Endothelial cell of umbilical vein (primary cell): ENCODE results near the gene HSF2. TPM values are rescaled to one million over a fixed set of nuclear protein-coding genes. Genes with fewer than 3 reads are reported as not detected.

Experiments used
- BruUV-seq: library from RNA; stranded (reverse); fragments of 400-500 nt; replicated peaks from 2 replicates; lab custom pipeline; 2021; lab: Mats Ljungman, UMichigan
- CTCF ChIA-PET: fragments of 300-600, 350-600 bp; sonication (Branson Sonifier 250); formaldehyde crosslinking; loops from one replicate; lab custom pipeline; 2021; ENCODE audit warnings: antibody characterized with exemption, inconsistent platforms; lab: Charles Lee
- POLR2A ChIA-PET: fragments of 300-600, 350-600 bp; sonication (Branson Sonifier 250); formaldehyde crosslinking; loops from one replicate; lab custom pipeline; 2021; ENCODE audit warnings: antibody characterized with exemption, inconsistent platforms; lab: Charles Lee
- DNase-seq: peaks from one replicate; pipeline ENCODE4 v3.0.0-alpha.2; 2011; ENCODE audit warnings: low read depth, low spot score
- FAIRE-seq: peaks from 2 replicates; lab custom pipeline; 2011; peaks lifted over from hg19 to GRCh38; lab: Jason Lieb, UNC
- H2AFZ ChIP-seq: 2 replicates; pipeline ENCODE4 v1.6.0; 2012; ENCODE audit warnings: low read depth, low read length, control low read depth, inconsistent platforms
- H3K27ac ChIP-seq: 2 replicates; pipeline ENCODE4 v1.5.1; 2011; ENCODE audit warnings: low read depth, mild to moderate bottlenecking, control low read depth, low read length, moderate library complexity; ENCODE audit not compliant: insufficient read depth
- H3K27me3 ChIP-seq, 2 experiments: 2 replicates each; pipeline versions ENCODE4 v1.6.0 to v1.6.1; 2011; ENCODE audit warnings: low read length in 2 of 2, mixed read lengths in 1 of 2; ENCODE audit not compliant: control insufficient read depth in 2 of 2, insufficient read depth in 2 of 2
- H3K36me3 ChIP-seq, 2 experiments: 2 replicates in 1 of 2; 3 replicates in 1 of 2; pipeline ENCODE4 v1.5.1; 2011; ENCODE audit warnings: low read length in 2 of 2, mild to moderate bottlenecking in 1 of 2, moderate library complexity in 1 of 2; ENCODE audit not compliant: control insufficient read depth in 2 of 2, insufficient read depth in 2 of 2; ENCODE audit errors: extremely low read depth in 1 of 2
- H3K4me1 ChIP-seq: 3 replicates; pipeline ENCODE4 v1.5.1; 2011; ENCODE audit warnings: mild to moderate bottlenecking, low read length; ENCODE audit not compliant: control insufficient read depth, insufficient read depth; ENCODE audit errors: extremely low read depth
- H3K4me2 ChIP-seq: 2 replicates; pipeline ENCODE4 v1.6.1; 2011; ENCODE audit warnings: low read length, control low read depth, mixed read lengths; ENCODE audit not compliant: insufficient read depth
- H3K4me3 ChIP-seq, 3 experiments: fragments of 200-600 bp in 1 of 3; sonication (generic), shearing (Covaris generic) in 1 of 3; replicated peaks in 1 of 3; 2 replicates each; pipeline ENCODE4 v1.5.1; 2011 to 2016; ENCODE audit warnings: control low read depth in 3 of 3, low read length in 3 of 3, mild to moderate bottlenecking in 2 of 3, inconsistent platforms in 1 of 3, low read depth in 1 of 3, moderate library complexity in 1 of 3; ENCODE audit not compliant: insufficient read depth in 1 of 3
- H3K79me2 ChIP-seq: 2 replicates; pipeline ENCODE4 v1.6.0; 2012; ENCODE audit warnings: low read length, inconsistent platforms; ENCODE audit not compliant: control insufficient read depth, insufficient read depth
- H3K9ac ChIP-seq: replicated peaks from 2 replicates; pipeline ENCODE3; 2011; ENCODE audit warnings: low read length, control low read depth; ENCODE audit not compliant: insufficient read depth; ENCODE audit errors: extremely low read depth
- H3K9me1 ChIP-seq: replicated peaks from 3 replicates; pipeline ENCODE4 v1.6.0; 2011; ENCODE audit warnings: mild to moderate bottlenecking, low read length; ENCODE audit not compliant: control insufficient read depth, insufficient read depth; ENCODE audit errors: extremely low read depth
- H3K9me3 ChIP-seq: replicated peaks from 2 replicates; pipeline ENCODE4 v1.5.1; 2012; ENCODE audit warnings: low read length, inconsistent platforms; ENCODE audit not compliant: control insufficient read depth, insufficient read depth
- H4K20me1 ChIP-seq: replicated peaks from 2 replicates; pipeline ENCODE3; 2011; ENCODE audit warnings: mild to moderate bottlenecking, low read length; ENCODE audit not compliant: control insufficient read depth, insufficient read depth; ENCODE audit errors: extremely low read depth
- EZH2 ChIP-seq: IDR thresholded peaks from 2 replicates; pipeline ENCODE4 v1.6.1; 2012; ENCODE audit warnings: borderline replicate concordance, low read depth, mild to moderate bottlenecking, moderate library complexity, low read length, inconsistent platforms; ENCODE audit not compliant: severe bottlenecking
- FOS ChIP-seq: IDR thresholded peaks from 2 replicates; pipeline ENCODE4 v1.6.1; 2011; ENCODE audit warnings: mild to moderate bottlenecking, low read length, moderate library complexity, borderline replicate concordance; ENCODE audit not compliant: insufficient read depth
- GATA2 ChIP-seq: IDR thresholded peaks from 2 replicates; pipeline ENCODE4 v1.7.0; 2011; ENCODE audit warnings: low read depth, mild to moderate bottlenecking, moderate library complexity, mixed read lengths, low read length; ENCODE audit not compliant: insufficient read length, insufficient read depth
- JUN ChIP-seq: IDR thresholded peaks from 2 replicates; pipeline ENCODE4 v1.6.1; 2011; ENCODE audit warnings: borderline replicate concordance, low read depth; ENCODE audit not compliant: insufficient read length, insufficient read depth
- MYC ChIP-seq: IDR thresholded peaks from one replicate; pipeline ENCODE4 v1.6.1; 2011; ENCODE audit warnings: mild to moderate bottlenecking, low read depth, low read length
- POLR2A ChIP-seq: IDR thresholded peaks from 2 replicates; pipeline ENCODE4 v1.6.1; 2012; ENCODE audit warnings: low read depth, mild to moderate bottlenecking, control low read depth, low read length
- POLR2AphosphoS5 ChIP-seq: IDR thresholded peaks from 2 replicates; pipeline ENCODE4 v1.6.1; 2012; ENCODE audit warnings: low read depth, mild to moderate bottlenecking, control low read depth, low read length, moderate library complexity; ENCODE audit not compliant: insufficient read depth
- dilution Hi-C: fragments of 300-500 bp; cut with MboI; formaldehyde crosslinking; loops from one replicate; pipeline ENCODE4 v1.15.0; 2019; ENCODE audit warnings: low sequenced_read_pairs; ENCODE audit not compliant: extremely low pct_ligation_motif_present
- intact Hi-C: fragments of 100-400 bp; cut with micrococcal nuclease; formaldehyde crosslinking; loops from one replicate; pipeline ENCODE4 v1.10.0; 2022
- polyA plus RNA-seq, 4 experiments: library from polyadenylated mRNA; depleted of rRNA in 3 of 4; stranded (reverse) in 3 of 4; unstranded in 1 of 4; fragments of >200 nt; gene quantifications; 2 replicates each; pipeline versions ENCODE4 v1.2.1 to v1.2.3, GENCODE V29; 2011 to 2012; ENCODE audit warnings: missing spikeins in 1 of 4
- total RNA-seq: library from RNA; stranded (reverse); gene quantifications from 2 replicates; pipeline ENCODE4 v1.2.3, GENCODE V29; 2021
- TF ChIP-seq, protein P1 (sequence below), 2 donors: IDR thresholded peaks; 1 replicate in 1 of 2; 2 replicates in 1 of 2; pipeline ENCODE4 v1.5.1; 2011; ENCODE audit warnings: low read length in 2 of 2, mild to moderate bottlenecking in 2 of 2, moderate library complexity in 2 of 2, control low read depth in 1 of 2, inconsistent platforms in 1 of 2, low read depth in 1 of 2; ENCODE audit not compliant: insufficient read depth in 1 of 2; ENCODE audit errors: extremely low read depth in 1 of 2
- TF ChIP-seq, protein P2 (sequence below): IDR thresholded peaks from 2 replicates; pipeline ENCODE4 v1.6.1; 2011; ENCODE audit not compliant: insufficient read depth, insufficient read length

Gene HSF2
- total and polyA plus RNA-seq, 2 donors (not counting 3 experiments of a cell fraction or from before 2014, with no cell fraction given), result 8.0 to 13.3 TPM

DNA sequence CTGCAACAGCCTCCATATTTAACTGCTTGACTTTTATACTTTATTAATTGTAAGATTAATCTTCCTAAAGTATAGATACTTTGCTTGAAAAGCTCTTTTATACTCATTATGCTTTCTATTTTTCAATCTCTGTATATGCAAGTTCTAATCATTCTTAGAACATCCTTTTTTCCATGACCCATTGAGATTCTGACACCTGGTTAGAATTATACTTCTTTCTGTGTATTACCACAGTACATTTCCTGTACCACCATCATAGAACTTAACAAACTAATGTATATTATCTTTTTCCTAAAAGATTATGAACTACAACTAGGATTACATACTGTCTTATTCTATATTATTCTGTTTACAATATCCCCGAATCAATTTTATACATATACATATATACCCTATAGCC lies 58.6 kb downstream of the HSF2 start:
- FAIRE-seq (no peak), DNase-seq (no peak)
- Histone ChIP-seq H3K4me1 (no peaks in the 10 kb centered on the region), H3K9me1 (no peaks in the 10 kb centered on the region), H3K27me3 (no peaks in the 10 kb centered on the region), H3K9me3 (no peaks in the 10 kb centered on the region), H3K79me2 (peaks cover 54% of the 10 kb centered on the region), H3K4me2 (no peak overlapping the region), H2AFZ (no peak overlapping the region), H4K20me1 (peaks cover 16% of the 10 kb centered on the region), H3K4me3 (no peak overlapping the region), H3K36me3 (peaks cover 6 to 12% of the 10 kb centered on the region in 2 experiments), H3K27ac (no peak overlapping the region), H3K9ac (no peak overlapping the region)
- CTCF ChIA-PET, result no interaction called here
- BruUV-seq, result no TSS peak
- no peak for TF ChIP-seq JUN
- TF ChIP-seq GATA2, result no peak
- TF ChIP-seq POLR2A, result no peak
- TF ChIP-seq, protein P1, sequence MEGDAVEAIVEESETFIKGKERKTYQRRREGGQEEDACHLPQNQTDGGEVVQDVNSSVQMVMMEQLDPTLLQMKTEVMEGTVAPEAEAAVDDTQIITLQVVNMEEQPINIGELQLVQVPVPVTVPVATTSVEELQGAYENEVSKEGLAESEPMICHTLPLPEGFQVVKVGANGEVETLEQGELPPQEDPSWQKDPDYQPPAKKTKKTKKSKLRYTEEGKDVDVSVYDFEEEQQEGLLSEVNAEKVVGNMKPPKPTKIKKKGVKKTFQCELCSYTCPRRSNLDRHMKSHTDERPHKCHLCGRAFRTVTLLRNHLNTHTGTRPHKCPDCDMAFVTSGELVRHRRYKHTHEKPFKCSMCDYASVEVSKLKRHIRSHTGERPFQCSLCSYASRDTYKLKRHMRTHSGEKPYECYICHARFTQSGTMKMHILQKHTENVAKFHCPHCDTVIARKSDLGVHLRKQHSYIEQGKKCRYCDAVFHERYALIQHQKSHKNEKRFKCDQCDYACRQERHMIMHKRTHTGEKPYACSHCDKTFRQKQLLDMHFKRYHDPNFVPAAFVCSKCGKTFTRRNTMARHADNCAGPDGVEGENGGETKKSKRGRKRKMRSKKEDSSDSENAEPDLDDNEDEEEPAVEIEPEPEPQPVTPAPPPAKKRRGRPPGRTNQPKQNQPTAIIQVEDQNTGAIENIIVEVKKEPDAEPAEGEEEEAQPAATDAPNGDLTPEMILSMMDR (IDR thresholded peaks at IDR 0.05; ENCODE audit: extremely low read depth in 1 of 2, insufficient read depth in 1 of 2, low read depth in 1 of 2, low read length in 2 of 2), result no peak
- no peak for TF ChIP-seq FOS
- no peak for TF ChIP-seq EZH2
- TF ChIP-seq, protein P2, sequence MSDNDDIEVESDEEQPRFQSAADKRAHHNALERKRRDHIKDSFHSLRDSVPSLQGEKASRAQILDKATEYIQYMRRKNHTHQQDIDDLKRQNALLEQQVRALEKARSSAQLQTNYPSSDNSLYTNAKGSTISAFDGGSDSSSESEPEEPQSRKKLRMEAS, result no peak
- no peak for TF ChIP-seq MYC
- no peak for TF ChIP-seq POLR2AphosphoS5
- POLR2A ChIA-PET, result no interaction called here
- dilution Hi-C loops, result no loop called here
- intact Hi-C loops, result no loop called here
